UCSD-AML1 (cell line): ENCODE measurements around the gene UGT1A10.
"Not testable (repeated sequence)": the region's sequence is repeated elsewhere in the genome, so short reads cannot be mapped to it uniquely, and the experiment has no call there.

Source experiments
- DNase-seq: peaks from one replicate; lab custom pipeline; 2025; ENCODE audit not compliant: unreplicated experiment; lab: John Stamatoyannopoulos, UW

The UGT1A10 gene

GRCh38 chr2:233691443-233692433, 55.5 kb downstream of the UGT1A10 start:
- DNase-seq: no peak

GRCh38 chr2:233692648-233693047, 56.4 kb downstream of the UGT1A10 start, which contains the start of gene UGT1A6:
Gene UGT1A6, plus strand, starts transcription at chr2:233692890. Its CDS starts 115 bp downstream, at chr2:233693005.
- DNase-seq: no peak

- DNase-seq: no peak
Observed at GRCh38 chr2:233693963-233694362, 57.7 kb downstream of the UGT1A10 start.

GRCh38 chr2:233698740-233699139, 62.5 kb downstream of the UGT1A10 start:
- DNase-seq: no peak

- DNase-seq: no peak
Observed at GRCh38 chr2:233699424-233700027, 63.3 kb downstream of the UGT1A10 start.

- DNase-seq: no peak
Observed at GRCh38 chr2:233700028-233700635, 63.9 kb downstream of the UGT1A10 start.

- not testable (repeated sequence) for DNase-seq
Observed at GRCh38 chr2:233700842-233701241, 64.6 kb downstream of the UGT1A10 start.

GRCh38 chr2:233702238-233702637, 66.0 kb downstream of the UGT1A10 start:
- no peak for DNase-seq

GRCh38 chr2:233705911-233706506, 69.8 kb downstream of the UGT1A10 start:
- DNase-seq: no peak

- no peak for DNase-seq
Observed at GRCh38 chr2:233706720-233707119, 70.5 kb downstream of the UGT1A10 start.

- DNase-seq: no peak
Observed at GRCh38 chr2:233707940-233708644, 71.8 kb downstream of the UGT1A10 start.

- DNase-seq: no peak
Observed at GRCh38 chr2:233708942-233709341, 72.7 kb downstream of the UGT1A10 start.

GRCh38 chr2:233711312-233712008, 75.2 kb downstream of the UGT1A10 start:
- peak; percentile 70 for DNase-seq

- DNase-seq: no peak
Observed at GRCh38 chr2:233712611-233713261, 76.5 kb downstream of the UGT1A10 start, which contains the start of gene UGT1A5. Gene UGT1A5, plus strand, starts transcription at chr2:233712907. Its CDS starts 85 bp downstream, at chr2:233712992.

GRCh38 chr2:233713262-233713615, 77.0 kb downstream of the UGT1A10 start:
- no peak for DNase-seq

- DNase-seq: no peak
Observed at GRCh38 chr2:233714121-233714520, 77.9 kb downstream of the UGT1A10 start.

GRCh38 chr2:233718552-233718951, 82.3 kb downstream of the UGT1A10 start, which contains the start of gene UGT1A4:
Gene UGT1A4, plus strand, starts transcription at chr2:233718736. Its CDS starts 85 bp downstream, at chr2:233718821.
- no peak for DNase-seq

GRCh38 chr2:233728723-233729301, 92.6 kb downstream of the UGT1A10 start, which contains the start of gene UGT1A3:
Gene UGT1A3, plus strand, starts transcription at chr2:233729042. Its CDS starts 85 bp downstream, at chr2:233729127.
- no peak for DNase-seq
